ENCODE measurements around the gene PTPRG.
"Not testable (repeated sequence)": the region's sequence is repeated elsewhere in the genome, so short reads cannot be mapped to it uniquely, and the experiment has no call there.

The PTPRG gene

DNA sequence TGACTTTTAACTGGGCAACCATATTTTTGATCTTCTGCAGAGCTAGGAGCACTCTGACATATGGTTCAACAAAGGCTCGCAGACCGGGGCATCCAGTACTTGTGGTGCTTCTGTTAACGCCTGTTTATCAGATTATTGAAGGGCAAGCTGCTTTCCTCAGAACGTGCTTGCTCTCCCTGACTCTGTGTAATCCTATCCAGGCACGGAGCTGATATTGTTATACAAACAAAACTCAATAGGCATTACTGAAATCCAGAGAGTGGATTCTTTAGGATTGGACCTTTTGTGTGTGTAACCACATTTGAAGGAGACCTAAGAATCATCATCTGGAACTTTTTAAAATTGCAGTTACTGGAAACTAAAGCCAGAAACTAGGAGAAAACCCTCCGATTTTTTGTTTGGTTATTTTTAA lies 246.5 kb downstream of the PTPRG start:
- DNase-seq = peak; percentile 40

DNA sequence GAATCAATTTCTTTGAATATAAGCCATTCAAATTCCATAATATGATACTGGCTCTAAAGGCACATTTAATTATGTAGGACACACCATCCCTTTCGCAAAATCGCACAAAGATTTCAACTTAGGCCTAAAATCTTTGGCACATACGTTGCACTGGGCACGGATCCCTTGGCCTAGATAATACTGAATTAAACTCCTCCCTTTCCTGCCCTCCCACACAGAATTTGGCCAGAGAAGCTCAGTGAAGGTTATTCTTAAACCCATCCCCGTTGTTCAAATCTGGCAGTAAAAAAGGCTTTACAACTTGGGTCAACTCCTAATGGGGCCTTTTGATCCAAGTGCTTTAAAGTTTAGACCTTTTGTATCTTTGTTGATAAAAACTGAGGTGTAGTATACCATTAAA lies 247.2 kb downstream of the PTPRG start:
- no peak for DNase-seq

- DNase-seq = no peak
These were observed 247.6 kb downstream of the PTPRG start for GRCh38 chr3:61808999-61809398.

- DNase-seq = peak; percentile 59
These were observed 248.5 kb downstream of the PTPRG start for GRCh38 chr3:61809879-61810278.

- no peak for DNase-seq
These were observed 249.7 kb downstream of the PTPRG start for GRCh38 chr3:61810953-61811497.

GRCh38 chr3:61811652-61812051 lies 250.3 kb downstream of the PTPRG start:
- DNase-seq = no peak

- DNase-seq = no peak
These were observed 250.7 kb downstream of the PTPRG start for GRCh38 chr3:61812085-61812484.

DNA sequence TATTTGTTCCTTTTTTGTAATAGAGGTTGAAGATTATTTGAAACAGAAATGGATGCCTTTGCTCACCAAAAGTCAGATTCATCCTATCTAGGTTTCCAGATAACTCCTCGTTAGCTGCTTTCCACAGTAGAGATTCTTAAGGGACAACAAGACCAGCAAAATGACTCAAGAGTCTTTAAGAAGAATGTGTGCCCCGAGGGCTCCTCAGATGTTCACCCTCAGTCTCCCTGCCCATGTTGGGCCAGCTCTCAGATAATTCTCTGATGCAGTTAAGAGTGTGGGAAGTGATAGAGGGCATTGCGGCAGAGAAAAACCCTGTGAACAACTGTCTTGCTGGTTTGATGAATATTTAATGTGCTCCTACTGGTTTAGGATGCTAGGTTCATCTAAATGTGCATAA lies 251.1 kb downstream of the PTPRG start:
- DNase-seq = no peak

DNA sequence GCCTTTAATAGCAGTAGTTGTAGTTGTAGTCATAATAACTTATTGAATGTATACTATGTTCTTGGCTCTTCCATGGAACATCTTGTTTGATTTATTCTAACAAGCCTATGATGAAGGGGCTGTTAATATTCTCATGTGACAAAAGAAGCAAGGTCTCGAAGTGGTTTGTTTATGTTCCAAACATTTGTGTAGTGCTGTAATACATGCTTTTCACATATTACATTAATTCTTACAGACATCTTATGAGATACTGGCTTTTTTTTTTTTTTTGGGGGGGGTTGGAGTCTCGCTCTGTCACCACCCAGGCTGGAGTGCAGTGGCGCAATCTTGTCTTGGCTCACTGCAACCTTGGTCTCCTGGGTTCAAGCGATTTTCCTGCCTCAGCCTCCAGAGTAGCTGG lies 252.3 kb downstream of the PTPRG start:
- no peak for DNase-seq

GRCh38 chr3:61814674-61815073 lies 253.3 kb downstream of the PTPRG start:
- DNase-seq = no peak

DNA sequence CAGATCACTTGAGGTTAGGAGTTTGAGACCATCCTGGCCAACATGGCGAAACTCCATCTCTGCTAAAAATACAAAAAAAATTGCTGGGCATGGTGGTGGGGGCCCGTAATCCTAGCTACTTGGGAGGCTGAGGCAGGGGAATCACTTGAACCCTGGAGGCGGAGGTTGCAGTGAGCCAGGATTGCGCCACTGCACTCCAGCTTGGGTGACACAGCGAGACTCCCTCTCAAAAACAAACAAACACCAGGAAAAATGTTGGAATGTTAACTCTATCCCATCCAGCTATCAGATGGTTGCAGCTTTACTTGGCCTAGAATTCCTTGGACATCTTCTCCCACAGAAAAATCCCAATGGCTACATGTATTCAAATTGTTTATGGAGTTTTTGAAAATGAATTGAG lies 254.9 kb downstream of the PTPRG start:
- DNase-seq = not testable (repeated sequence)

DNA sequence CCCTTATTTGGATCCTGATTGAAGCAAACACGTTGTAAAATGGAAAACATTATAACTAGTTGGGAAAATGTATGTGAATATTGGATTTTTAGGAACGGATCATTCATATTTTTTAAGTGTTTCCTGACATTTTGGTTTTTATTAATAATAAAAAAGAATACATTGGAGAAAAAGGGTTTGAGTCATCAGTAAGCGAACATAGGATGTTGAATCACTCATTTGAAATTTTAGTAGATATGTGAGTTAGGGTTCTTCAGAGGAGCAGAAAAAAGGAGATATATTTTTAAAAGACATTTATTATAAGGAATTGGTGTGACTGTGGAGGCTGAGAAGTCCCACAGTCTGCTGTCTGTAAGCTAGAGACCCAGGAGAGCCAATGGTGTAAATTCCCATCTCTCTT lies 258.5 kb downstream of the PTPRG start:
- DNase-seq = no peak

GRCh38 chr3:61820306-61820992 lies 259.1 kb downstream of the PTPRG start:
- no peak for DNase-seq

DNA sequence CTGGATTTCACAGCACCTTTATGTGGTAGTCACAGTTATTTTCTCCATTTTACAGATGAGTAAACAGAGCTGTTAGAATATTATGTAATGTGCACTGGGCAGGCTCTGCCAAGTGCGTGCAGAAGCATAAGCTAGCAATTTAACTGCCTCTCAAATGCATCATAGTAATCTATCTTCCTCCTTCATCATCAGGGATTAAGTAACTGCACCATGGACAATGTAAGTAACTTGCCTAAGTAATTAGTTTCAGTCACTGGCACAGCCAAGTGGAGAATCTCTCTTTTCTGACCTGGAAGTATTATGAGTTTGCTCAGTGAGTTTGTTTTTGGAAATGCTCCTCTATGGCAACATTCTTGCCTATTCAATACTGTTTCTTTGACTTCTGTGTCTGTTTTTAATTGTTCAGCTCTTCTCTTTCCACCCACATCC lies 260.5 kb downstream of the PTPRG start:
- DNase-seq = no peak

- no peak for DNase-seq
These were observed 261.2 kb downstream of the PTPRG start for GRCh38 chr3:61822588-61822987.

DNA sequence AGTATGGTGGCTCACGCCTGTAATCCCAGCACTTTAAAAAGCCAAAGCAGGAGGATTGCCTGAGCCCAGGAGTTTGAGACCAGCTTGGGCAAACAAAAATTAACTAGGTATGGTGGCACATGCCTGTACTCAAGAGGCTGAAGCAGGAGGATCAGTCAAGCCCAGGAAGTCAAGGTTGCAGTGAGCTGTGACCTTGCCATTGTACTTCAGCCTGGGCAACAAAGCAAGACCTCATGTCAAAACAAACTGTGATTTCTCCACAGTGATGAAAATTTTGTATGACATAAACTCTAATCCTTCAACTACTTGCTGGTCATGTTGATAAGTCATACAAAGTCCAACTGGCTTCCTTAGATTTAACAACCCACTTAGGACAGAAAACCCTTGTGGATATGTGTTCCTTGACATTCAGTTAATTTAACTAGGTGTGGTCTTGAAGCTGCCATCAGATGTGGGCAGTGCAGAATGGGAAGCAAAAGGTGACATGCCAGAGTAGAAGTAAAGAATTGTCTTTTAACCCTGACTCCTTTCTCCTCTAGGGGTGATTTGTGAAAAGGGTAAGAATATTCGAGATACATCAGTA lies 263.3 kb downstream of the PTPRG start:
- no peak for DNase-seq

GRCh38 chr3:61826161-61826560 lies 264.8 kb downstream of the PTPRG start:
- DNase-seq = no peak

GRCh38 chr3:61828184-61828874 lies 267.0 kb downstream of the PTPRG start:
- no peak for DNase-seq

DNA sequence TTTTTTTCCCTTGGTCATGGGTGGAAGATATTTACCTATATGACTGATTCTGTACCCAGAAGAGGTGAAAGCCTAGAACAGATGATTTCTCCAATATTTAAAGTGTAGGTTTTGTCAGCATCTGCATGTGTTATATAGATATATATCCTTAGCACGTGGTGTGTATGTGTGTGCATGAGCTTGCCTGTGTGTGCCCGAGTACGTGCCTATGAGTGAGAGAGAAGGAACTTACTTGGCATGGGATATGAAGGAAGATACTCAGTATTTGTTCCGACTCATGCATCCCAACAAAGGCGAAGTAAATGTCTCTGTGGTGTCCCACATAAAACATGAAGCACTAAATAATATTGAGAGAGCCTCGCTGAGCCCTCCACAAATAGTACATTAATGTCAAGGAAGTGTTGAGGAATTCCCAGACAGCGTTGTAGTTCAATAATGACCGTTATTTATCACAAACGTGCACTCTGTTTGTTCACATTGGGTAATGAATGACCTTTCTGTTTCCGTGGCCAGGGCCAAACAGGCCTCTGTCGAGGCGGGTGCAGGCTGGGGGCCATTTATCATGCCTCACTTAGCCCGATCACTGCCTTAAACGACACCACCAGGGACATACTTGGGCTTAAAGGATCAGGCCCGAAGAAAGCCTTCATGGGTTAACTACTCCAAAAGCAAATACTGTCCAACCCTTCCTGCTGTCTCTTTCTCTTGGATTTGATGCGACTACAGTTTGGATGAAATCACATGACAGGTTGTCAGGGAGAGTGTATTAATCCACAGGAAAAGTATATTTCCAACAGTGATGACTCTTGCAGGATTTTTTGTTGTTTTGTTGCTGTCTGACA lies 267.7 kb downstream of the PTPRG start:
- DNase-seq = no peak

DNA sequence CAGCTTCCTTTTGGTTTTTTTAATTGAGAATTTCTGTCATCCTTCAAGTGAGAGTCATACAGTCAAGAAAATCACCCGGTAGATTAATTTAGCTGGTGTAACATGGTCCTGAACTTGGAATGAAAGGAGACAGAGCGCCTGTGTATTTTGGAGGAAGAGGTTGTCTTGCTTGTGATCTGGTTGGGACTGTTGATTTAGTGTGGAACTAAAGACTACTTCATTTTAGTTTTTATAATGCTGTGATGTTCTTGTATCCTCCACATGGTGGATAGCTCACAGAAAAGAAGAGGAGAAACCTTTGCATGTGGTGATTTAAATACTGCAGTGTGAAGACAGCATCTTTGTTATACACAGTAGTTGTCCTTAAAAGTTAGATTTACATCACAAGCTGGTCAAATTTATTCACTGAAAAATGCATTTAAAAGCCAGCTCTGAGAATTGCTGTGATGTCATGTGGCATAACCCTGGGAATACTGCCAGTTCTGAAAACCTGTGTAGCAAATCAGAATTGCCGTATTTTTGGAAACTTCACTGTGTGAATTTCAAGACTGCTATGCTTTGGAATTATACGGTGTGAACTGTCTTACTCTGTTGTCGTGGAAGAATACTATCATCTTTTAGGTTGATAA lies 268.5 kb downstream of the PTPRG start:
- DNase-seq = no peak

DNA sequence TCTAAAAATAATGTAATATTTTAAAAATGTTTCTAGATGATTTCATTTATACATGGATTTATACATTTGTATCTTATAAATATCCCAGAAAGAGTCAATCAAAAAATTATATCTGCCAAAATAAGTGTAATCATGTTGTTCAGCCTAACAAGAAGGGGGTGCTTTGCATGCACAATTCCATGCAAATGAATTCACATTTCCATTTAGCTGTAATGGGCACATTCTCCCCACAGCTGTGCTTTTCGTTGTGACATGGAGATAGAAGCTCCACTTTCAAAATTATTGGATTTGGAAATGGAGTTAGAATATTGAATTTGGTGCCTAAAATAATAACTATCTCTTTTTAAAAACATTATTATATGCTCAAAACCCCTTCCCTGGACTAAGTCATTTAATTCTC lies 270.6 kb downstream of the PTPRG start:
- DNase-seq = no peak

DNA sequence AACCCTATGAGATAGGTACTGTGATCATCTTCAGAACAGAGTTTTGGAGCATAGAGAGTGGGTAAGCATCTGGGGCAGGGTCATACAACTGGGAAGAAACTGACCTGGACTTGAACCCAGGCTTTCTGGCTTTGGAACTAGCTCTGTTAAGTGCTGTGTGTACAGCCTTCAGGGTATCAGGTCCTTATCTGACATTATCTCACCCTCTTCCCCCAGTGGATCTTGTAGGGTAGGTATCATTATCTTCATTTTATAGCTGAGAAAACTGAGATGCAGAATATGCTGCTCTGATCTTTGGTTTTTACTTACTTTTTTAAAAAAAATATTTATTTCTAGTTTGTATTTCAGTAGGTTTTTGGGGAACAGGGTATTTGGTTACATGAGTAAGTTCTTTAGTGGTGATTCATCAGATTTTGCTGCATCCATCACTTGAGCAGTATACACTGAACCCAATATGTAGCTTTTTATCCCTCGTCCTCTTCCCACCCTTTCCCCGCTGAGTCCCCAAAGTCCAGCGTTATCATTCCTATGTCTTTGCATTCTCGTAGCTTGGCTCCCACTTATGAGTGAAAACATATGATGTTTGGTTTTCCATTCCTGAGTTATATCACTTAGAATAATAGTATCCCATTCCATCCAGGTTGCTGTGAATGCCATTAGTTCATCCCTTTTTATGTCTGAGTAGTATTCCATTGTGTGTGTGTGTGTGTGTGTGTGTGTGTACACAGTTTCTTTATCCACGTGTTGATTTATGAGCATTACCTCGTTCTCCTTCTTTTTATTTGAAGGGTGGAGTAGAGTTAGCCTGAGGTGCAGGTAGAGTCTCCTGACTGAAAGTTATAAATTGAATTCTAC lies 271.2 kb downstream of the PTPRG start:
- no peak for DNase-seq
